DMS 273 (cell line): ENCODE results near the gene OR7C2.
"Not testable (repeated sequence)": the region's sequence is repeated elsewhere in the genome, so short reads cannot be mapped to it uniquely, and the experiment has no call there.

Experiments
- DNase-seq: peaks from one replicate; lab custom pipeline; 2025; ENCODE audit not compliant: unreplicated experiment; lab: John Stamatoyannopoulos, UW

The OR7C2 gene

DNA sequence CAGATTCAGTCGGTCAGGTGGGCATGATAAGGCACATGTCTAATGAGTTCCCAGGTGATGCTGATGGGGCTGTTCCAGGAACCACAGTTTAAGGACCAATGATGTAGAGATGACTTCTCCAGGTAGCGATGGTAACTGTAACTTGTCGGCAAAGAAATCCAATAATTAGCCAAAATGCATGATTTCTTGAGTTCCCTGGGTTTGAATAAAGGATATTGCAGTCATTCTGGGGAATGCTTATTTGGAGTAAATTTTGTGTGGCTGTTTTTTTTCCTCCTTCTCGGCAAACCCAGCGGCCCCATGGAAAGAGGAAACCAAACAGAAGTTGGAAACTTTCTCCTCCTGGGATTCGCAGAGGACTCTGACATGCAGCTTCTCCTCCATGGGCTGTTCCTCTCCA is at the start of gene OR7C2:
Gene OR7C2 (plus strand): TSS at position 301 of the 400 bp plus-strand sequence. CDS start 0 bp downstream, at position 301.
- no peak for DNase-seq

GRCh38 chr19:14901675-14902260 is 39.5 kb upstream of the OR7C2 start:
- no peak for DNase-seq

DNA sequence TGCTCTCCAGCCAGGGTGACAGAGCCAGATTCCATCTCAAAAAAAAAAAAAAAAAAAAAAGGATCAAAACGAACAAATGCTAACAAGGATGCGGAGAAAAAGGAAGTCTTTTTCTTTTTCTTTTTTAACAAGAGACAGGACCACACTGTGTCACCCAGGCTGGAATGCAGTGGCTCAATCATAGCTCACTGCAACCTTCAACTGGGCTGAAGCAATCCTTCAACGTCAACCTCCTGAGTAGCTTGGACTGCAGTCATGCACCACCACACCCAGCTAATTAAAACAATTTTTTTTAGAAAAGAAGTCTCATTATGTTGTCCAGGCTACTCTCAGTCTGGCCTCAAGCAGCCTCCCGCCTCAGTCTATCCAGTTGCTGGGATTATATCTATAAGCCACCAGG is 34.6 kb upstream of the OR7C2 start:
- no peak for DNase-seq

- peak; percentile 20 for DNase-seq
Measured at GRCh38 chr19:14915116-14915515, 26.2 kb upstream of the OR7C2 start.

GRCh38 chr19:14916848-14917247 is 24.4 kb upstream of the OR7C2 start:
- DNase-seq = peak; percentile 31

GRCh38 chr19:14933506-14933905 is 7.8 kb upstream of the OR7C2 start:
- DNase-seq = no peak

DNA sequence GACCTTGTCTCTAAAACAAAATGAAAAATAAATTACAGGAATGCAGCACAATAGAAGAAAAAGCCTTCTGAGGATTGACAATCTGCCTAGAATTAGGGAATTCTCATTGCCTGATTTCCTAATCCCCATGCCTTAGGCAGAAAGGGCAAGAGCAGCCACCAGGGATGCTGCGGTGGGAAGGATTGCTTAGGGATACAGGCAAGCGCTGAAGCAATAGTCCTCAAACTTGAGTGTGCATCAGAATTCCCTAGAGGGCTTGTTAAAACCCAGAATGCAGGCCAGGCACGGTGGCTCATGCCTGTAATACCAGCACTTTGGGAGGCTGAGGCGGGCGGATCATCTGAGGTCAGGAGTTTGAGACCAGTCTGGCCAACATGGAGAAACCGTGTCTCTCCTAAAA is 1.0 kb upstream of the OR7C2 start:
- DNase-seq = no peak

GRCh38 chr19:14943601-14944000 is 2.3 kb downstream of the OR7C2 start:
- DNase-seq = no peak

DNA sequence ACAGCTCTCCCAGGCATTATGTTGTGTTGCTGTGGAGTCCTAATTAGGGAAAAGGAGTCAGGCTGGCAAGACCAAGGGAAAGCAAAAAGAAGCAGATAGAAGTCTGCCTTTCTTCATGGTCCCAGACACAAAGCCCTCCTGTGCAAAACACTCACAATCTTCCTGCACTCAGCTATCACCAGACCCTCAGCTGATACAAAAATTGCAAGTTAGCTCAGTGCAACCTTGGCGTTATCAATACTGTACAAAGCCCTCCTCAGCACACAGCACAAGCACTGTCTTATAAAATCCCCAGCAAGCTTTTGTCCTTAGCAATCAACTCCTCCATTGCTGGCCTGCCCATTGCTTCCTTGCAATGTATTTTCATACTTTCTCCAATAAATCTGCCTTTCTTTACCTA is 3.2 kb downstream of the OR7C2 start:
- no peak for DNase-seq

GRCh38 chr19:14949413-14949812 is 8.1 kb downstream of the OR7C2 start:
- DNase-seq = not testable (repeated sequence)

DNA sequence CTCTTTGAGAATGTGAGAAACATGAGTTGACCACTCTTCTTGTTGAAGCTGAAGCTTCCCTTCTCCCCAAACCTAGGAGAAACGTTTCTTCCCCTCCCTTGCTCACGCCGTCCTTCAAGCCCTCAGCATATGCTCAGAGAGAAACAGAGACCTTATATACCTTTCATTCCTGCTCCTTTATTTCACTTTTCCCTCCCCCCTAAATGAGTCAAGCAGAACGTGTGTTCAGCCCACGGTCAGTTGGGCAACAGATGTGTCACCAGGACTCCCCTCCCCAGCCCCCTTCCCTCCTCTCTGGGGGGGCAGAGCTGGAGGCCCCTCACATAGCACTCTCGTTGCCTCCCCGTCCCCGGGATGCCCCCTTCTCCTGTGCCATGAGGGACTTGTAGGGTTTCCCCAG is 8.6 kb downstream of the OR7C2 start:
- no peak for DNase-seq

- DNase-seq = no peak
Measured at GRCh38 chr19:14950421-14950820, 9.1 kb downstream of the OR7C2 start.

DNA sequence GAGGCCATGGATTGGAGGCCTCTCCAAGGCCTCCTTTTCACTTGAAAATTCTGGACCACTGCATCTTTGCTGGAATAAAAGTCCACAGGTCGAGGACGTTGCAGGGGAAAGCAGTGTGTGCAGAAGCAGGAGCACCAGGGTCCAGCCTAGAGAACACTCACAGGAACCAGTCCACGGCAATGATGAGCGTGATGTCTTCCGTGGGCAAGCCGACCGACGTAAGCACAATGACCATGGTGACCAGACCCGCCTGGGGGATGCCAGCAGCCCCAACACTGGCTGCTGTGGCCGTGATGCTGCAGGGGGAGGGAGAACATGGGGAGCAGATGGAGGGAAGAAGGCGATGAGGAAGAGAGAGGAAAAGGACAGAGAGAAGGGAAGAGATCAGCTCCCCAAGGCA is 11.5 kb downstream of the OR7C2 start:
- no peak for DNase-seq

DNA sequence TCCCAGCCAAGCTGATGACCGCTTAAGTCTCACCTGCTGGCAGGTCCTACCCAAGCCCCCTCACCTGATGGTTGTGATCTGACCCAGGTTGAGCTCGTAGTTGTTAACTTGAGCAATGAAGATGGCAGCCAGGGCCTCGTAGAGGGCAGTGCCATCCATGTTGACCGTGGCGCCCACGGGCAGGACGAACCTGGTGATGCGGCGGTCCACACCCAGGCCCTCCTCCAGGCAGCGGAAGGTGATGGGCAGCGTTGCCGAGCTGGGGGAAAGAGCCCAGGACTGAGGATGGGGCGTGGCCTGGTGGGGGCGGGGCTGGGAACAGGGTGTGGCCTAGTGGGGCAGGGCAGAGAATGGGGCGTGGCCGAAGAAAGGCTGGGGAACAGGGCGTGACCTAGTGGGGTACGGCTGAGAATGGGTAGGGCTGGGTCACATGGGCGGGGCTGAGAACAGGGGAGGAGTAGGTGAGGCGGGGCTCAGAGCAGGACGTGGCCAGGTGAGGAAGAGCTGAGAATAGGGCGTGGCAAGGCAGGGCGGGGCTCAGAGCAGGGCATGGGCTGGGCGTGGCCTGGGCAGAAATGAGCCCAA is 12.9 kb downstream of the OR7C2 start:
- DNase-seq = no peak

DNA sequence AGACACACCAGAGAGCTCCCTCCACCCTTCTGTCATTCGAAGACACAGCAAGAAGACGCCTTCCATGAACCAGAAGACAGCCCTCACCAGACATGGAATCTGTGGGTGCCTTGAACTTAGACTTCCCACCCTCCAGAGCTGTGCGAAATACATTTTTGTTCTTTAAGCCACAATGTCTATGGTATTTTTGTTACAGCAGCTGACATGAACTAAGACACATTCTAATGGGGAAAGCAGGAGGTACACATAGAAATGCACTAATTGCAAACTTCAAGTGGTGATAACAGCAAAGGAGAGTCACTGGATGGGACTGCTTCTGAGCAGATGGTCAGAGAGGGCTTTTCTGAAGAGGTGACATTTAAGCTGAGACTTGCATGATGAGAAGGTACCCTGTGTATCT is 16.2 kb downstream of the OR7C2 start:
- DNase-seq = no peak

DNA sequence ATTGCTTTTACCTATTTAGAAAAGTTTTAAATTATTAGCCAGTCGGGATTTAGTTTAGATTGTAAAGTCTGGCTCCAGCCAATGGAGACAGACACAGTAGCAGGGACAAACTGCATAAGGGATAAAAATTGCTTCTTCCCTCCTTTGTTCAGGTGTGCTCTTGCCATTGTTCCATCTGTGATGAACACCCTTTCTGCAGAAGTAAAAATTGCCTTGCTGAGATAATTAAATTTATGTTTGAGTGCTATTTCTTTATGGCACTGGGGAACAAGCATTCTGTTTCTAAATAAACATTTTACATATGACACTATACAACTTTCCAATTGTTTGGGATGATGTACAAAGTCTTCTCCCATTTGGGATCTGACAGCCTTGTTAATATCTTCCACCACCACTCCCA is 18.0 kb downstream of the OR7C2 start:
- no peak for DNase-seq

GRCh38 chr19:14961956-14962685 is 20.8 kb downstream of the OR7C2 start:
- DNase-seq = no peak

DNA sequence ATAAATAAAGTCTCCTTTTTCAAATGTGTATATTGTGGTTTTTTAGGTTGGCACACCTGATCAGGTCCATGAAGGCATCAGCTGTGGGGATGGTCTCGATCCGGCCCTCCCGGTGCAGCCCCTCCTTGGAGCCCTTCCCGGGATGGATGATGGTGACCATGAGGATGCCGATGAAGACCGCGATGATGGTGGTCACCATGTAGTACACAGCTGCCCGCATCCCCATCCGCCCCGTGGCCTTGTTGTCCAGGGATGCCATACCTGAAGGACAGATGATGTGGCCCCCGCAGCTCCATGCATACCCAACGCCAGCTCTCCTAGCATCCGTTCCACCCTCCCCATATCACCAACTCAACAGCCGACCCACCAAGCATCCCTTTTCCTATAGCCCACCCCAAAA is 27.0 kb downstream of the OR7C2 start:
- no peak for DNase-seq

DNA sequence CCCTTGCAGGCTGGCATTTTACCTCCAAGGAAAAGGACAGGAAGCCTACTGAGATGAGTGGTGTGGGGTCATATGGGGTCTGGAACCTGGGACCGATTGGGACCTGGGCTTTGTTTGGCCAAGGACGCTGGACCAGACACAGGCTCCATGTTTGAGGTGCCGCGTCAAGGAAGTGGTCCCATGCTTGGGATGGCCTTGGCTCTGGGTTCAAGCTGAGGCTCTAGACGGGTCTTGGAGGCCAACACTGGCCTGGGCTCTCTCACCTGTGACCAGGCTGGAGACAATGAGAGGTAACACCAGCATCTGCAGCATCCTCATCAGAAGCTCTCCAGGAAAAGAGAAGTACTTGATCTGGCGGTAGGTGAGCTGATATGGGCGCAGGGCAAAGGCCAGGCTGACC is 30.2 kb downstream of the OR7C2 start:
- no peak for DNase-seq

DNA sequence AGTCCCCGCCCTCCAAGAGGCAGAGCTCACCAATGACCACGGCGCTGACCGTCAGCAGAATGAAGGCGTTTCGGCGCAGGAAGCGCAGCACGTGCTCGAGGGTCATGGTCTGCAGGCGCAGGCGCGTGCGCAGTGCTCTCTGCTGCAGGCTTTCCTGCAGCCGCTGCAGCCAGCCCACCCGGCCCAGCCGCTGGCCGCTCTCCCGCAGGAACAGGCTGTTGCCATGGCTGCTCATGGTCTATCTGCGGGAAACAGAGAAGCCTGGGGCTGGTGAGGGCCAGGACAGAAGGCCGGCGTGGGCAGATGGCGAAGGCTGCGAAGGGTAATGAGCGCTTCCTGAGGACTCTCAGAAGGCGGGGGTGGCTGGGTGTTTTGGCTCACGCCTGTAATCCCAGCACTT is 31.4 kb downstream of the OR7C2 start:
- peak; percentile 81 for DNase-seq

DNA sequence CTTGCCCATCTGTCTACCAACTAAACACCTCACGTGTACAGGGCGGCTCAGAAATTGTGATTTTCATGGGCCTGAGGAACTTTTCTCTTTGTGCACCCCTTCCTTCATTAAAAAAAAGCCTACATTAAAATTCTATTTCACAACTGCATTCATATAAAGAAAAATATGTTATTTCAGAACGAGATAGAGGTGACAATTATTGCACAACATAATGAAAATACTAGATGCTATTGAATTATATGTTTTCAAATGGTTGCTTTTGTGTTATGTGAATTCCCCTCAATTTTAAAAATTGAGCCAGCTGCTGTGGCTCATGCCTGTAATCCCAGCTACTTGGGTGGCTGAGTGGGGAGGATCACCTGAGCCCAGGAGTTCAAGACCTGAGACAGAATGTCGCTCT is 33.2 kb downstream of the OR7C2 start:
- DNase-seq = no peak

GRCh38 chr19:14977128-14977527 is 35.8 kb downstream of the OR7C2 start:
- no peak for DNase-seq
